NB4 (cell line): ENCODE measurements around the gene YAE1.

Experiments used
- MYC ChIP-seq: IDR thresholded peaks from 2 replicates; pipeline ENCODE4 v1.6.1; 2011; ENCODE audit warnings: low read depth, low read length
- POLR2A ChIP-seq: IDR thresholded peaks from 2 replicates; pipeline ENCODE4 v1.6.1; 2011; ENCODE audit warnings: mild to moderate bottlenecking; ENCODE audit not compliant: insufficient read length; ENCODE audit errors: extremely low read depth
- TF ChIP-seq, protein P1 (sequence below): IDR thresholded peaks from one replicate; pipeline ENCODE4 v1.5.1; 2012; ENCODE audit warnings: low read depth, low read length
- TF ChIP-seq, protein P2 (sequence below): IDR thresholded peaks from 2 replicates; pipeline ENCODE4 v1.6.1; 2011; ENCODE audit warnings: low read depth, low read length

DNA sequence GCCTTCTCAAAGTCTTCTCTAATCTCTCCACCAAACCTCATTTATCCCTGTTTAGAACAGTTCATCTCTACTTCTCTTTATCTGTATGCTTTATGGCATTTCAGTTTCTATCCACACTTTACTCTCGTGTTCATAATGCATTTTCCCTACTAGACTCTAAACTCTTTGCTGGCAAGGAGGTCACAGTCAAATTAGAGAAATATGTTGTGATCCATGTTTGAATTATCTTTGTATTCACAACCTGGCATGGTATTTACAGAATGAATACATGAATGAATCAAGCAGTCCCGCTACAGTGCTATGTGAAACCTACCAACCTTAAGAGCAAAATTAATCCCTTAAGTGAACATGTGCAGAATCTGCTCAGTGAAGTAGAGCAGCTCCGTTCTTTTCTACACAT is 12.8 kb upstream of the YAE1 start:
- TF ChIP-seq POLR2A (no peak), MYC (no peak)
- TF ChIP-seq, protein P1, sequence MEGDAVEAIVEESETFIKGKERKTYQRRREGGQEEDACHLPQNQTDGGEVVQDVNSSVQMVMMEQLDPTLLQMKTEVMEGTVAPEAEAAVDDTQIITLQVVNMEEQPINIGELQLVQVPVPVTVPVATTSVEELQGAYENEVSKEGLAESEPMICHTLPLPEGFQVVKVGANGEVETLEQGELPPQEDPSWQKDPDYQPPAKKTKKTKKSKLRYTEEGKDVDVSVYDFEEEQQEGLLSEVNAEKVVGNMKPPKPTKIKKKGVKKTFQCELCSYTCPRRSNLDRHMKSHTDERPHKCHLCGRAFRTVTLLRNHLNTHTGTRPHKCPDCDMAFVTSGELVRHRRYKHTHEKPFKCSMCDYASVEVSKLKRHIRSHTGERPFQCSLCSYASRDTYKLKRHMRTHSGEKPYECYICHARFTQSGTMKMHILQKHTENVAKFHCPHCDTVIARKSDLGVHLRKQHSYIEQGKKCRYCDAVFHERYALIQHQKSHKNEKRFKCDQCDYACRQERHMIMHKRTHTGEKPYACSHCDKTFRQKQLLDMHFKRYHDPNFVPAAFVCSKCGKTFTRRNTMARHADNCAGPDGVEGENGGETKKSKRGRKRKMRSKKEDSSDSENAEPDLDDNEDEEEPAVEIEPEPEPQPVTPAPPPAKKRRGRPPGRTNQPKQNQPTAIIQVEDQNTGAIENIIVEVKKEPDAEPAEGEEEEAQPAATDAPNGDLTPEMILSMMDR = no peak
- TF ChIP-seq, protein P2, sequence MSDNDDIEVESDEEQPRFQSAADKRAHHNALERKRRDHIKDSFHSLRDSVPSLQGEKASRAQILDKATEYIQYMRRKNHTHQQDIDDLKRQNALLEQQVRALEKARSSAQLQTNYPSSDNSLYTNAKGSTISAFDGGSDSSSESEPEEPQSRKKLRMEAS = no peak
